ENCODE measurements around the gene CCK. TPM values are rescaled to one million over a fixed set of nuclear protein-coding genes. Genes with fewer than 3 reads are reported as not detected.

Gene CCK
- total RNA-seq, 1 experiment from 2014 or later = not detected

DNA sequence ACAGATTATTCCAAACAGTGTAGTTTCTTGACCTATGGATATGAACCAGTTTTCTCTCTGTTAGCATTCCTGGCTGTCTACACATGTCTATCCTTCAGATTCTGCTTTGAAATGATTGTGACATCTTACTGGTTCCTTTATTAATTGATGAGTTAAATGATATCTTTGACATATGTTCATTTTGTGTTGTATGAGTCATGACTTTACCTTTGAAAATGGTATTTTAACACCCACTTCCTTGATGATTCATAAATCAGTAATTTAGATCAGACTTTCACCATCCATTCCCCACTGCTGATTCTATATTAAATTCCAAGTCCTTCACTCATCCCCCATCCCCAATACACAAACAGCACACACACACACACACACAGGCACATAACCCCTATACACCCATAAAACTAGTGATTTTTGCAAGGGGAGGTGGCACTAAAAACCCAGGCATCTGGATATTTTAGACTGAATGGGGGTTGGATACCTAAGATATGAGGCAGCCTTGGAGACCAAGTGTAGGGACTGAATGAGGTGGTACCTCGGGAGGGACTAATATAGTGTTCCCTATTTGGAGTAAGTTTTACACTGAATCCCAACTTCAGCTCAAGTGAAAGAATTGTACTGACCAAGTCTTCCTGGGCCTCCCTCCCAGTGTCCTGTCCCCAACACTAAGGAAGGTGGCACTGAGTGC, 9.7 kb downstream of the CCK start:
- Mint-ChIP-seq H3K36me3 (ENCODE audit: insufficient read depth, unreplicated experiment) (no peaks in the 10 kb centered on the region), H3K4me3 (ENCODE audit: unreplicated experiment) (peak overlapping the region; percentile 22), H3K4me1 (ENCODE audit: insufficient read depth, unreplicated experiment) (peaks cover 34% of the 10 kb centered on the region), H3K9me3 (ENCODE audit: unreplicated experiment) (no peaks in the 10 kb centered on the region), H3K27ac (ENCODE audit: low read depth, unreplicated experiment) (peak overlapping the region; percentile 8), H3K27me3 (ENCODE audit: insufficient read depth, unreplicated experiment) (no peaks in the 10 kb centered on the region)
- POLR2A ChIA-PET = interaction anchor here (0.6 to 1.1 kb wide), 3 partner anchors 130 to 194 kb away, joined by 3 read pairs; no protein-coding TSS in a partner anchor
- TF ChIP-seq, protein P1, sequence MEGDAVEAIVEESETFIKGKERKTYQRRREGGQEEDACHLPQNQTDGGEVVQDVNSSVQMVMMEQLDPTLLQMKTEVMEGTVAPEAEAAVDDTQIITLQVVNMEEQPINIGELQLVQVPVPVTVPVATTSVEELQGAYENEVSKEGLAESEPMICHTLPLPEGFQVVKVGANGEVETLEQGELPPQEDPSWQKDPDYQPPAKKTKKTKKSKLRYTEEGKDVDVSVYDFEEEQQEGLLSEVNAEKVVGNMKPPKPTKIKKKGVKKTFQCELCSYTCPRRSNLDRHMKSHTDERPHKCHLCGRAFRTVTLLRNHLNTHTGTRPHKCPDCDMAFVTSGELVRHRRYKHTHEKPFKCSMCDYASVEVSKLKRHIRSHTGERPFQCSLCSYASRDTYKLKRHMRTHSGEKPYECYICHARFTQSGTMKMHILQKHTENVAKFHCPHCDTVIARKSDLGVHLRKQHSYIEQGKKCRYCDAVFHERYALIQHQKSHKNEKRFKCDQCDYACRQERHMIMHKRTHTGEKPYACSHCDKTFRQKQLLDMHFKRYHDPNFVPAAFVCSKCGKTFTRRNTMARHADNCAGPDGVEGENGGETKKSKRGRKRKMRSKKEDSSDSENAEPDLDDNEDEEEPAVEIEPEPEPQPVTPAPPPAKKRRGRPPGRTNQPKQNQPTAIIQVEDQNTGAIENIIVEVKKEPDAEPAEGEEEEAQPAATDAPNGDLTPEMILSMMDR (IDR thresholded peaks at IDR 0.05; ENCODE audit: unreplicated experiment) = no peak
- CTCF ChIA-PET = interaction anchor here (0.6 to 3.4 kb wide), 6 partner anchors 7 to 378 kb away, joined by 3 to 23 read pairs (median 3); no protein-coding TSS in a partner anchor
- intact Hi-C loops (cut with micrococcal nuclease) = loop anchor here (5.0 kb wide), 2 partner anchors 46 to 576 kb away; no protein-coding TSS in a partner anchor
- BruUV-seq (replicated peaks) = no TSS peak
- DNase-seq (ENCODE audit: unreplicated experiment) = peak; percentile 58

DNA sequence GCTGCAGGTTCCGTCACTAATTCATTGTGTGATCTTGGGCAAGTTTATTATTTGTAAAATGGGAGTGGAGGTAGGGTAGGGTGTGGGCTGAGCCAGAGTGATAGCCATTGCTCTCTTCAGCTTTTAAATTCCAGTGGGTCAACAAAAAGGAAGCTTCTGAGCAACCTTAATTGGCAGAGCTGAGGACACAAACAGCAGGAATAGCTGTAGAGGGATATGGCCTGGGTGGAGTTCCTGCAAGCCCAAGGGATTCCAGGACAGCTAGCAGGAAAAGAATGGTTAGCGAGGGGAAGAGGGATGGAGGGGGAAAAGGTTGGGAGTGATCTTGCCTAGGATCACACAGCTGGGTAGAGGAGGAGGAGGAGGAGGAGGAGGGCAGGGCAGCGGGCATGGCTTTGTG, 11.4 kb downstream of the CCK start:
- H3K27ac Mint-ChIP-seq (ENCODE audit: low read depth, unreplicated experiment) = no peak overlapping the region
- ChIA-PET CTCF (interaction anchor here (0.6 to 3.4 kb wide), 7 partner anchors 7 to 293 kb away, joined by 3 to 23 read pairs (median 4); partner anchors contain the start of gene VIPR1), POLR2A (interaction anchor here (1.7 kb wide), 1 partner anchor 8 kb away, joined by 9 read pairs; no protein-coding TSS in a partner anchor)
- no peak for DNase-seq (ENCODE audit: unreplicated experiment)
- no peaks in the 10 kb centered on the region for H3K9me3 Mint-ChIP-seq (ENCODE audit: unreplicated experiment)
- H3K4me3 Mint-ChIP-seq (ENCODE audit: unreplicated experiment) = no peak overlapping the region
- intact Hi-C loops (cut with micrococcal nuclease) = no loop called here
- peaks cover 37% of the 10 kb centered on the region for H3K4me1 Mint-ChIP-seq (ENCODE audit: insufficient read depth, unreplicated experiment)
- BruUV-seq (replicated peaks) = no TSS peak
- TF ChIP-seq, protein P1 (IDR thresholded peaks at IDR 0.05; ENCODE audit: unreplicated experiment) = no peak
- no peaks in the 10 kb centered on the region for H3K27me3 Mint-ChIP-seq (ENCODE audit: insufficient read depth, unreplicated experiment)
- no peaks in the 10 kb centered on the region for H3K36me3 Mint-ChIP-seq (ENCODE audit: insufficient read depth, unreplicated experiment)

DNA sequence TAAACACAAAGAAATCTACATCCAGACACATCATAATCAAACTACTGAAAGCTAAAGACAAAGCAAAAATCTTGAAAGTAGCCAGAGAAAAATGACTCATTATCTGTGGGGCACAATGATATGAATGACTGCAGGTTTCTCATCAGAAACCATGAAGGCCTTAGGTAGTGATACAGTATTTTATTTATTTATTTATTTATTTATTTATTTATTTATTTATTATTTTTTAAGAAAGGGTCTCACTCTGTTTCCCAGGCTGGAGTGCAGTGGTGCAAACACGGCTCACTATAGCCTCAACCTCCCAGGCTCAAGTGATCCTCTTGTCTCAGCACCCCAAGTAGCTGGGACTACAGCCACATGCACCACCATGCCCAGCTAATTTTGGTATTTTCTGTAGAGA, 15.2 kb downstream of the CCK start:
- no peaks in the 10 kb centered on the region for H3K9me3 Mint-ChIP-seq (ENCODE audit: unreplicated experiment)
- peaks cover 9% of the 10 kb centered on the region for H3K27me3 Mint-ChIP-seq (ENCODE audit: insufficient read depth, unreplicated experiment)
- no peak for DNase-seq (ENCODE audit: unreplicated experiment)
- CTCF ChIA-PET = interaction anchor here (0.6 to 6.5 kb wide), 7 partner anchors 20 to 294 kb away, joined by 3 to 166 read pairs (median 3); no protein-coding TSS in a partner anchor
- TF ChIP-seq, protein P1 (IDR thresholded peaks at IDR 0.05; ENCODE audit: unreplicated experiment) = no peak
- peaks cover 28% of the 10 kb centered on the region for H3K4me1 Mint-ChIP-seq (ENCODE audit: insufficient read depth, unreplicated experiment)
- intact Hi-C loops (cut with micrococcal nuclease) = no loop called here
- BruUV-seq (replicated peaks) = no TSS peak
- H3K36me3 Mint-ChIP-seq (ENCODE audit: insufficient read depth, unreplicated experiment) = no peaks in the 10 kb centered on the region
- no peak overlapping the region for H3K4me3 Mint-ChIP-seq (ENCODE audit: unreplicated experiment)
- POLR2A ChIA-PET = no interaction called here
- no peak overlapping the region for H3K27ac Mint-ChIP-seq (ENCODE audit: low read depth, unreplicated experiment)

DNA sequence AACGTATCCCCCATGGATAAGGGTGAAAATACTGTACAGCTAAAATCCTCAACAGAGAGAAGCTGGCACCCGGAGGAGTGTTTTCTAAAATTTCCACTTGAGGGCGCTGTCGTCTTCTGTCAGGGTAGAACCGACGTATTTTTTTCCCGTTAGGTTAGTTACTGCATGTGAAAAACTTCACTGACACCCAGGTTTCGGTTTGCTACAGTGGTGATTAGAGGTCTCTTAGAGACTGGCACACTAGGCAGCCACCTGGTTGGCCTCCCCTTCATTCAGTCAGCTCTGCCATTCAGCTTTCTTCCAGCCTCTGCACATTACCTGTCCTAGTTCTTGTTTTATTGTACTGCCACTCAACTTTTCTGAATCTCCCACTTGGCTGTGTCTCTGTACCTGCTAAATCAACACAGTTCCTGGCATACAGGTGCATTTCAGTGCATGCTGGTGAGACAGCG, 18.4 kb downstream of the CCK start:
- H3K27me3 Mint-ChIP-seq (ENCODE audit: insufficient read depth, unreplicated experiment) = peaks cover 9% of the 10 kb centered on the region
- peaks cover 10% of the 10 kb centered on the region for H3K4me1 Mint-ChIP-seq (ENCODE audit: insufficient read depth, unreplicated experiment)
- BruUV-seq (replicated peaks) = no TSS peak
- CTCF ChIA-PET = interaction anchor here (0.6 to 6.5 kb wide), 46 partner anchors 9 to 1482 kb away, joined by 3 to 166 read pairs (median 6); no protein-coding TSS in a partner anchor
- no peaks in the 10 kb centered on the region for H3K9me3 Mint-ChIP-seq (ENCODE audit: unreplicated experiment)
- POLR2A ChIA-PET = interaction anchor here (0.7 to 3.0 kb wide), 7 partner anchors 15 to 354 kb away, joined by 3 to 16 read pairs (median 3); no protein-coding TSS in a partner anchor
- TF ChIP-seq, protein P1 (IDR thresholded peaks at IDR 0.05; ENCODE audit: unreplicated experiment) = peak; percentile 87
- no peak overlapping the region for H3K4me3 Mint-ChIP-seq (ENCODE audit: unreplicated experiment)
- peak; percentile 74 for DNase-seq (ENCODE audit: unreplicated experiment)
- intact Hi-C loops (cut with micrococcal nuclease) = loop anchor here (1.0 to 2.0 kb wide), 2 partner anchors 196 to 293 kb away; no protein-coding TSS in a partner anchor
- H3K36me3 Mint-ChIP-seq (ENCODE audit: insufficient read depth, unreplicated experiment) = no peaks in the 10 kb centered on the region
- H3K27ac Mint-ChIP-seq (ENCODE audit: low read depth, unreplicated experiment) = no peak overlapping the region

Data from MCF 10A (cell line).